HCT116 (cell line): Measurements from ENCODE around the gene KICS2. TPM values are rescaled to one million over a fixed set of nuclear protein-coding genes. Genes with fewer than 3 reads are reported as not detected.

Source experiments
- ATAC-seq: fragments of 200-7000 bp; cut with Tn5 transposase; 2 replicates; pipeline ENCODE4 v1.9.1; 2020; ENCODE audit warnings: mild to moderate bottlenecking, moderate library complexity
- BruUV-seq: library from RNA; stranded (reverse); fragments of 400-500 nt; replicated peaks from 2 replicates; lab custom pipeline; 2021; lab: Mats Ljungman, UMichigan
- CTCF ChIA-PET: fragments of 300-600 bp; sonication (Branson Sonifier 250); formaldehyde crosslinking; loops from one replicate; lab custom pipeline; 2021; ENCODE audit warnings: antibody characterized with exemption; lab: Charles Lee
- POLR2A ChIA-PET: fragments of 300-600, 350-600 bp; sonication (Branson Sonifier 250); formaldehyde crosslinking; loops from one replicate; lab custom pipeline; 2021; ENCODE audit warnings: antibody characterized with exemption; lab: Charles Lee
- RAD21 ChIA-PET, 2 experiments: fragments of 300-600 bp; sonication (Branson Sonifier 250); formaldehyde crosslinking; loops; one replicate each; lab custom pipeline; 2023; ENCODE audit warnings: low total read pairs in 2 of 2; ENCODE audit not compliant: uncharacterized antibody in 2 of 2, unreplicated experiment in 2 of 2, low non-redundant PET in 1 of 2; lab: Charles Lee
- DNase-seq: peaks from one replicate; pipeline ENCODE4 v3.0.0-alpha.2; 2010; ENCODE audit warnings: low read depth, low spot score
- H2AFZ ChIP-seq: fragments of 200-600 bp; shearing (Covaris generic), sonication (generic); 2 replicates; pipeline ENCODE4 v1.6.1; 2017; ENCODE audit warnings: low read depth, mixed run types, mixed read lengths, antibody characterized with exemption, low read length; ENCODE audit not compliant: poor library complexity, severe bottlenecking
- H3K27ac ChIP-seq: 2 replicates; pipeline ENCODE4 v1.5.1; 2012; ENCODE audit warnings: low read depth, low read length
- H3K27me3 ChIP-seq: fragments of 200-600 bp; sonication (generic); 2 replicates; pipeline ENCODE4 v1.6.1; 2016; ENCODE audit warnings: mixed run types, low read length, mixed read lengths; ENCODE audit not compliant: insufficient read depth
- H3K36me3 ChIP-seq, 2 experiments: fragments of 200-500 bp in 1 of 2; fragments of 200-600 bp in 1 of 2; sonication (Bioruptor generic) in 1 of 2; sonication (generic) in 1 of 2; 2 replicates each; pipeline versions ENCODE4 v1.5.1 to v1.6.1; 2014 to 2016; ENCODE audit warnings: low read length in 2 of 2, inconsistent platforms in 1 of 2, mixed read lengths in 1 of 2, mixed run types in 1 of 2; ENCODE audit not compliant: insufficient read depth in 2 of 2, control insufficient read depth in 1 of 2
- H3K4me1 ChIP-seq, 2 experiments: fragments of 200-600 bp in 1 of 2; sonication (generic) in 1 of 2; 2 replicates each; pipeline versions ENCODE4 v1.5.1 to v1.6.1; 2012 to 2017; ENCODE audit warnings: low read length in 2 of 2, inconsistent platforms in 1 of 2, mild to moderate bottlenecking in 1 of 2, mixed read lengths in 1 of 2, mixed run types in 1 of 2, moderate library complexity in 1 of 2; ENCODE audit not compliant: insufficient read depth in 2 of 2, control insufficient read depth in 1 of 2
- H3K4me2 ChIP-seq: fragments of 200-600 bp; sonication (generic); 2 replicates; pipeline ENCODE4 v1.6.1; 2017; ENCODE audit warnings: mixed run types, low read length, mixed read lengths
- H3K4me3 ChIP-seq, 2 experiments: fragments of 200-600 bp in 1 of 2; sonication (generic) in 1 of 2; replicated peaks in 1 of 2; 2 replicates each; pipeline ENCODE4 v1.5.1; 2011 to 2016; ENCODE audit warnings: low read length in 2 of 2, control low read depth in 1 of 2, low read depth in 1 of 2, mild to moderate bottlenecking in 1 of 2, mixed read lengths in 1 of 2, mixed run types in 1 of 2
- H3K79me2 ChIP-seq: fragments of 200-600 bp; sonication (generic); 2 replicates; pipeline ENCODE4 v1.6.1; 2017; ENCODE audit warnings: mild to moderate bottlenecking, mixed run types, low read length, moderate library complexity, mixed read lengths; ENCODE audit not compliant: insufficient read depth
- H3K9ac ChIP-seq: fragments of 200-600 bp; sonication (generic); 2 replicates; pipeline ENCODE4 v1.6.1; 2016; ENCODE audit warnings: low read length, mixed read lengths
- H3K9me2 ChIP-seq: fragments of 200-600 bp; sonication (generic), shearing (Covaris generic); 2 replicates; pipeline ENCODE4 v1.6.1; 2017; ENCODE audit warnings: mixed run types, mild to moderate bottlenecking, moderate library complexity; ENCODE audit not compliant: insufficient read depth
- H3K9me3 ChIP-seq, 2 experiments: fragments of 200-500 bp in 1 of 2; fragments of 200-600 bp in 1 of 2; sonication (Bioruptor generic) in 1 of 2; sonication (generic) in 1 of 2; 2 replicates each; pipeline ENCODE4 v1.6.1; 2014 to 2017; ENCODE audit warnings: low read length in 2 of 2, mixed read lengths in 2 of 2, inconsistent platforms in 1 of 2, low read depth in 1 of 2, mild to moderate bottlenecking in 1 of 2, mixed run types in 1 of 2, moderate library complexity in 1 of 2; ENCODE audit not compliant: control insufficient read depth in 1 of 2, insufficient read depth in 1 of 2
- H4K20me1 ChIP-seq: fragments of 200-600 bp; sonication (generic), shearing (Covaris generic); 2 replicates; pipeline ENCODE4 v1.6.1; 2017; ENCODE audit warnings: mixed run types, mild to moderate bottlenecking, moderate library complexity; ENCODE audit not compliant: insufficient read depth
- CBX3 ChIP-seq: IDR thresholded peaks from 2 replicates; pipeline ENCODE4 v1.6.1; 2012; ENCODE audit warnings: low read depth
- CEBPB ChIP-seq: IDR thresholded peaks from 2 replicates; pipeline ENCODE4 v1.6.1; 2012; ENCODE audit warnings: low read depth
- EGR1 ChIP-seq: IDR thresholded peaks from 2 replicates; pipeline ENCODE4 v1.6.1; 2012; ENCODE audit warnings: low read depth
- ELF1 ChIP-seq: IDR thresholded peaks from 2 replicates; pipeline ENCODE4 v1.6.1; 2012; ENCODE audit warnings: low read depth, borderline replicate concordance
- EZH2 ChIP-seq: fragments of 200-600 bp; sonication (generic); IDR thresholded peaks from 2 replicates; pipeline ENCODE4 v1.6.1; 2017; ENCODE audit warnings: antibody characterized with exemption, mixed run types
- EZH2phosphoT487 ChIP-seq: fragments of 200-600 bp; IDR thresholded peaks from 2 replicates; pipeline ENCODE4 v1.6.1; 2018; ENCODE audit warnings: antibody characterized with exemption, borderline replicate concordance
- JUND ChIP-seq: IDR thresholded peaks from 2 replicates; pipeline ENCODE4 v1.6.1; 2012
- POLR2A ChIP-seq: IDR thresholded peaks from 2 replicates; pipeline ENCODE4 v1.7.0; 2011; ENCODE audit warnings: borderline replicate concordance; ENCODE audit not compliant: insufficient read depth, insufficient read length; ENCODE audit errors: extremely low read depth
- SP1 ChIP-seq: IDR thresholded peaks from 2 replicates; pipeline ENCODE4 v1.6.1; 2012; ENCODE audit warnings: low read depth
- SRF ChIP-seq: IDR thresholded peaks from 2 replicates; pipeline ENCODE4 v1.6.1; 2012; ENCODE audit warnings: low read depth
- TCF7L2 ChIP-seq: IDR thresholded peaks from 2 replicates; pipeline ENCODE4 v1.7.0; 2011; ENCODE audit warnings: borderline replicate concordance, inconsistent platforms; ENCODE audit not compliant: insufficient read depth, insufficient read length; ENCODE audit errors: extremely low read depth
- YY1 ChIP-seq: IDR thresholded peaks from 2 replicates; pipeline ENCODE4 v1.6.1; 2011; ENCODE audit warnings: low read length, low read depth, moderate library complexity, mild to moderate bottlenecking; ENCODE audit not compliant: insufficient replicate concordance; ENCODE audit errors: extremely low read depth
- ZFX ChIP-seq: fragments of 450-650 bp; IDR thresholded peaks from 2 replicates; pipeline ENCODE4 v1.6.1; 2017
- intact Hi-C: fragments of 100-400 bp; cut with micrococcal nuclease; formaldehyde crosslinking; loops from 2 replicates; pipeline ENCODE4 v1.10.0; 2022
- total RNA-seq: library from RNA; stranded (reverse); gene quantifications from one replicate; pipeline ENCODE4 v1.2.1, GENCODE V29; 2021; ENCODE audit not compliant: unreplicated experiment
- TF ChIP-seq, protein P1 (sequence below), 3 experiments: fragments of 200-600 bp in 1 of 3; sonication (generic) in 1 of 3; IDR thresholded peaks in 2 of 3; conservative IDR thresholded peaks in 1 of 3; 2 replicates each; pipeline ENCODE4 v1.5.1; 2012 to 2017; ENCODE audit warnings: low read depth in 2 of 3, low read length in 2 of 3, antibody characterized with exemption in 1 of 3, borderline replicate concordance in 1 of 3, control low read depth in 1 of 3, mild to moderate bottlenecking in 1 of 3, mixed read lengths in 1 of 3, mixed run types in 1 of 3, moderate library complexity in 1 of 3; ENCODE audit not compliant: insufficient read depth in 1 of 3
- TF ChIP-seq, protein P2 (sequence below): IDR thresholded peaks from 2 replicates; pipeline ENCODE4 v1.6.1; 2011; ENCODE audit warnings: mild to moderate bottlenecking, low read length, moderate library complexity; ENCODE audit not compliant: insufficient replicate concordance; ENCODE audit errors: extremely low read depth

KICS2 gene
- total RNA-seq, 1 experiment from 2014 or later: 18.1 TPM

GRCh38 chr12:64240781-64241180 is 18.7 kb upstream of the KICS2 start:
- Histone ChIP-seq H3K4me2 (no peak overlapping the region), H3K79me2 (no peaks in the 10 kb centered on the region), H3K9me3 (no peaks in the 10 kb centered on the region), H2AFZ (no peak overlapping the region), H3K9ac (no peak overlapping the region), H3K4me3 (no peak overlapping the region), H3K4me1 (no peaks in the 10 kb centered on the region), H3K9me2 (no peaks in the 10 kb centered on the region), H3K36me3 (no peaks in the 10 kb centered on the region), H3K27me3 (no peaks in the 10 kb centered on the region), H3K27ac (no peak overlapping the region), H4K20me1 (no peaks in the 10 kb centered on the region)
- intact Hi-C loops: no loop called here
- ChIA-PET CTCF (no interaction called here), POLR2A (no interaction called here), RAD21 (no interaction called here)
- BruUV-seq: no TSS peak
- DNase-seq: no peak
- no peak for TF ChIP-seq SRF
- no peak for TF ChIP-seq TCF7L2
- no peak for TF ChIP-seq ZFX
- TF ChIP-seq, protein P1, sequence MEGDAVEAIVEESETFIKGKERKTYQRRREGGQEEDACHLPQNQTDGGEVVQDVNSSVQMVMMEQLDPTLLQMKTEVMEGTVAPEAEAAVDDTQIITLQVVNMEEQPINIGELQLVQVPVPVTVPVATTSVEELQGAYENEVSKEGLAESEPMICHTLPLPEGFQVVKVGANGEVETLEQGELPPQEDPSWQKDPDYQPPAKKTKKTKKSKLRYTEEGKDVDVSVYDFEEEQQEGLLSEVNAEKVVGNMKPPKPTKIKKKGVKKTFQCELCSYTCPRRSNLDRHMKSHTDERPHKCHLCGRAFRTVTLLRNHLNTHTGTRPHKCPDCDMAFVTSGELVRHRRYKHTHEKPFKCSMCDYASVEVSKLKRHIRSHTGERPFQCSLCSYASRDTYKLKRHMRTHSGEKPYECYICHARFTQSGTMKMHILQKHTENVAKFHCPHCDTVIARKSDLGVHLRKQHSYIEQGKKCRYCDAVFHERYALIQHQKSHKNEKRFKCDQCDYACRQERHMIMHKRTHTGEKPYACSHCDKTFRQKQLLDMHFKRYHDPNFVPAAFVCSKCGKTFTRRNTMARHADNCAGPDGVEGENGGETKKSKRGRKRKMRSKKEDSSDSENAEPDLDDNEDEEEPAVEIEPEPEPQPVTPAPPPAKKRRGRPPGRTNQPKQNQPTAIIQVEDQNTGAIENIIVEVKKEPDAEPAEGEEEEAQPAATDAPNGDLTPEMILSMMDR (IDR thresholded peaks at IDR 0.05 in 2 of 3, conservative IDR thresholded peaks at IDR 0.05 in 1 of 3; ENCODE audit: borderline replicate concordance in 1 of 3, insufficient read depth in 1 of 3, low read depth in 2 of 3, low read length in 2 of 3): no peak
- no peak for TF ChIP-seq POLR2A
- no peak for TF ChIP-seq SP1
- no peak for TF ChIP-seq EZH2phosphoT487
- TF ChIP-seq ELF1: no peak
- TF ChIP-seq, protein P2, sequence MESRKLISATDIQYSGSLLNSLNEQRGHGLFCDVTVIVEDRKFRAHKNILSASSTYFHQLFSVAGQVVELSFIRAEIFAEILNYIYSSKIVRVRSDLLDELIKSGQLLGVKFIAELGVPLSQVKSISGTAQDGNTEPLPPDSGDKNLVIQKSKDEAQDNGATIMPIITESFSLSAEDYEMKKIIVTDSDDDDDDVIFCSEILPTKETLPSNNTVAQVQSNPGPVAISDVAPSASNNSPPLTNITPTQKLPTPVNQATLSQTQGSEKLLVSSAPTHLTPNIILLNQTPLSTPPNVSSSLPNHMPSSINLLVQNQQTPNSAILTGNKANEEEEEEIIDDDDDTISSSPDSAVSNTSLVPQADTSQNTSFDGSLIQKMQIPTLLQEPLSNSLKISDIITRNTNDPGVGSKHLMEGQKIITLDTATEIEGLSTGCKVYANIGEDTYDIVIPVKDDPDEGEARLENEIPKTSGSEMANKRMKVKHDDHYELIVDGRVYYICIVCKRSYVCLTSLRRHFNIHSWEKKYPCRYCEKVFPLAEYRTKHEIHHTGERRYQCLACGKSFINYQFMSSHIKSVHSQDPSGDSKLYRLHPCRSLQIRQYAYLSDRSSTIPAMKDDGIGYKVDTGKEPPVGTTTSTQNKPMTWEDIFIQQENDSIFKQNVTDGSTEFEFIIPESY: no peak
- no peak for TF ChIP-seq YY1
- TF ChIP-seq CEBPB: no peak
- TF ChIP-seq EZH2: no peak
- no peak for TF ChIP-seq EGR1
- TF ChIP-seq CBX3: no peak
- no peak for TF ChIP-seq JUND
- ATAC-seq: no peak
